GM12892 (cell line): Measurements from ENCODE around the gene ACADS.

Experiments
- POLR2A ChIP-seq: IDR thresholded peaks from 2 replicates; pipeline ENCODE4 v1.6.1; 2011; ENCODE audit warnings: low read depth, low read length, control low read depth
- POLR2AphosphoS5 ChIP-seq: IDR thresholded peaks from 2 replicates; pipeline ENCODE4 v1.6.1; 2011; ENCODE audit warnings: low read depth, low read length, control low read depth
- TAF1 ChIP-seq: IDR thresholded peaks from 2 replicates; pipeline ENCODE4 v1.6.1; 2011; ENCODE audit warnings: low read depth, mild to moderate bottlenecking, control low read depth, low read length, borderline replicate concordance

DNA sequence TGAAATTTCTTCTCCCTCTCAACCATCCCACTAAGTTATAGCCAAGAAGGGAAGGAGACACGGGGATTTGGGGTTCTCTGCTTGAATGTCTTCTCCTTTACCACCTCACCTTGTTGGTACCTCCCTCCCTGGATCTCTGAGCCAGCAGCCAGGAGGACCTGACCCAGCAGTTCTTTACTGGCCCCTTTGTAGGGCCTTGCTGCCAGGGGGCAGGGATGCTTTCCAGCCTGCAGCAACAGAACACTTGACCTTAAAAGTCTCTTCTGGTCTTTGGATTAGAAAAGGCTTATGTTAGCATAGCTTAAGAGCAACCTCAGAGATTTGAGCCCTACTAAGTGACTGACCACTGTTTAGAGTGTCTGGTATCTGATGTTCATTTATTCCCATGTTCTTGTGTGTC is 28.3 kb upstream of the ACADS start:
- no peak for TF ChIP-seq POLR2AphosphoS5
- TF ChIP-seq POLR2A: no peak
- no peak for TF ChIP-seq TAF1
